ENCODE results near the gene YWHAE.
"Not testable (repeated sequence)": the region's sequence is repeated elsewhere in the genome, so short reads cannot be mapped to it uniquely, and the experiment has no call there.

The YWHAE gene

GRCh38 chr17:1373707-1374237, 26.2 kb downstream of the YWHAE start:
- H3K4me1 Mint-ChIP-seq (ENCODE audit: low read depth): peaks cover 45% of the 10 kb centered on the region
- no peak overlapping the region for H3K4me3 Mint-ChIP-seq
- no peaks in the 10 kb centered on the region for H3K9me3 Mint-ChIP-seq
- H3K36me3 Mint-ChIP-seq (ENCODE audit: low read depth): peaks cover 1% of the 10 kb centered on the region
- no peak overlapping the region for H3K27ac Mint-ChIP-seq
- H3K27me3 Mint-ChIP-seq (ENCODE audit: low read depth): no peaks in the 10 kb centered on the region

DNA sequence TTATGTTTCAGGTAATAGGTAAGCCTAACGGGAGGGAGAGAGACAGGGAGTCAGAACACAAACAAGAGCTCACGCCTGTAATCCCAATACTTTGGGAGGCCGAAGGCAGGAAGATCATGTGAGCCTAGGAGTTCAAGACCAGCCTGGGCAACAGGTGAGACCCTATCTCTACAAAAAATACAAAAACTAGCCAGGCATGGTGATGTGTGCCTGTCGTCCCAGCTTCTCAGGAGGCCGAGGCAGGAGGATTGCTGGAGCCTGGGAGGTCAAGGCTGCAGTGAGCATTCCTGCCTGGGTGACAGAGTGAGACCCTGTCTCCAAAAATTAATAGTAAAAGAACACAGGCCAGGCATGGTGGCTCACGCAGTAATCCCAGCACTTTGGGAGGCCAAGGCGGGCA, 27.4 kb downstream of the YWHAE start:
- Mint-ChIP-seq H3K27ac (no peak overlapping the region), H3K9me3 (no peaks in the 10 kb centered on the region), H3K4me1 (ENCODE audit: low read depth) (peaks cover 43% of the 10 kb centered on the region), H3K4me3 (no peak overlapping the region), H3K36me3 (ENCODE audit: low read depth) (peaks cover 1% of the 10 kb centered on the region), H3K27me3 (ENCODE audit: low read depth) (no peaks in the 10 kb centered on the region)

GRCh38 chr17:1371893-1372590, 28.0 kb downstream of the YWHAE start:
- Mint-ChIP-seq H3K27ac (no peak overlapping the region), H3K36me3 (ENCODE audit: low read depth) (peaks cover 1% of the 10 kb centered on the region), H3K4me3 (no peak overlapping the region), H3K27me3 (ENCODE audit: low read depth) (no peaks in the 10 kb centered on the region), H3K4me1 (ENCODE audit: low read depth) (peaks cover 43% of the 10 kb centered on the region), H3K9me3 (no peaks in the 10 kb centered on the region)

DNA sequence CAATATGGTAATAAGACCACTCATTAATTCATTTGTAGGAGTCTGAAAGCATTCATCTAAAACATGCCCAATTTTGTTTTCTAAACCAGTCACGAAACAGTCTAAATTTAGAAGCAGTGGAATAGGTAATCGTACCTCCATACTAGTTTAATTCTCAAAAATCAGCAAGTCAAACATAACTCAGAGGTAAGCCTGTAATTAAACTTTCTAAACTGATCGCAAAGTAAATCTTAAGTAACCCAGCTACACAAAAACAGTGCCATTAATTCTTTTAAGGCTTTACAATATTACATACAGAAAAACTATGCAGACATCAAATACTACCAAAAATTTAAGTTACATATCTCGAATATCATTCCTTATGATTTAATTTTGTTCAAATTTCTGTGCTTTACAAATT, 31.4 kb downstream of the YWHAE start:
- no peaks in the 10 kb centered on the region for H3K9me3 Mint-ChIP-seq
- no peak overlapping the region for H3K4me3 Mint-ChIP-seq
- peaks cover 12% of the 10 kb centered on the region for H3K36me3 Mint-ChIP-seq (ENCODE audit: low read depth)
- H3K27me3 Mint-ChIP-seq (ENCODE audit: low read depth): no peaks in the 10 kb centered on the region
- H3K27ac Mint-ChIP-seq: no peak overlapping the region
- H3K4me1 Mint-ChIP-seq (ENCODE audit: low read depth): peaks cover 32% of the 10 kb centered on the region

GRCh38 chr17:1367351-1367745, 32.7 kb downstream of the YWHAE start:
- Mint-ChIP-seq H3K4me1 (ENCODE audit: low read depth) (peaks cover 37% of the 10 kb centered on the region), H3K4me3 (no peak overlapping the region), H3K27ac (no peak overlapping the region), H3K27me3 (ENCODE audit: low read depth) (no peaks in the 10 kb centered on the region), H3K9me3 (no peaks in the 10 kb centered on the region), H3K36me3 (ENCODE audit: low read depth) (peaks cover 13% of the 10 kb centered on the region)

DNA sequence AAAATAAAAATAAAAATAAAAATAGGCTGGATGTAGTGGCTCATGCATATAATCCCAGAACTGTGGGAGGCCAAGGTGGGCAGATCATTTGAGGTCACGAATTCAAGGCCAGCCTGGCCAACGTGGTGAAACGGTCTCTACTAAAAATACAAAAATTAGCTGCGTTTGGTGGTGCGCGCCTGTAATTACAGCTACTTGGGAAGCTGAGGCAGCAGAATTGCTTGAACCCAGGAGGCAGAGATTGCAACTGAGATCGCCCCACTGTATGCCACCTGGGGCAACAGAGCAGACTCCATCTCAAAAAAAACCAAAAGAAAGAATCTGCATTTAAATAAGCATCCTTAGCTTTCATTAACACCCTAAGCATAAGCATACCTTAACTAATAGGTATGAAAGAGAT, 33.8 kb downstream of the YWHAE start:
- no peaks in the 10 kb centered on the region for H3K9me3 Mint-ChIP-seq
- H3K4me1 Mint-ChIP-seq (ENCODE audit: low read depth): peaks cover 39% of the 10 kb centered on the region
- H3K27ac Mint-ChIP-seq: no peak overlapping the region
- H3K27me3 Mint-ChIP-seq (ENCODE audit: low read depth): no peaks in the 10 kb centered on the region
- peaks cover 16% of the 10 kb centered on the region for H3K36me3 Mint-ChIP-seq (ENCODE audit: low read depth)
- H3K4me3 Mint-ChIP-seq: no peak overlapping the region

GRCh38 chr17:1365445-1366039, 34.5 kb downstream of the YWHAE start:
- Mint-ChIP-seq H3K27ac (no peak overlapping the region), H3K9me3 (no peaks in the 10 kb centered on the region), H3K36me3 (ENCODE audit: low read depth) (peaks cover 18% of the 10 kb centered on the region), H3K27me3 (ENCODE audit: low read depth) (no peaks in the 10 kb centered on the region), H3K4me3 (no peak overlapping the region), H3K4me1 (ENCODE audit: low read depth) (peaks cover 41% of the 10 kb centered on the region)

- H3K9me3 Mint-ChIP-seq: no peaks in the 10 kb centered on the region
- H3K4me3 Mint-ChIP-seq: peak overlapping the region; percentile 16
- H3K4me1 Mint-ChIP-seq (ENCODE audit: low read depth): peaks cover 46% of the 10 kb centered on the region
- H3K27me3 Mint-ChIP-seq (ENCODE audit: low read depth): no peaks in the 10 kb centered on the region
- peaks cover 23% of the 10 kb centered on the region for H3K36me3 Mint-ChIP-seq (ENCODE audit: low read depth)
- H3K27ac Mint-ChIP-seq: peak overlapping the region; percentile 65
Observed at GRCh38 chr17:1362964-1363363, 37.1 kb downstream of the YWHAE start.

- Mint-ChIP-seq H3K4me1 (ENCODE audit: low read depth) (peaks cover 42% of the 10 kb centered on the region), H3K4me3 (peak overlapping the region; percentile 43), H3K36me3 (ENCODE audit: low read depth) (peaks cover 26% of the 10 kb centered on the region), H3K27me3 (ENCODE audit: low read depth) (no peaks in the 10 kb centered on the region), H3K9me3 (no peaks in the 10 kb centered on the region), H3K27ac (peak overlapping the region; percentile 65)
Observed at GRCh38 chr17:1362065-1362848, 37.8 kb downstream of the YWHAE start.

DNA sequence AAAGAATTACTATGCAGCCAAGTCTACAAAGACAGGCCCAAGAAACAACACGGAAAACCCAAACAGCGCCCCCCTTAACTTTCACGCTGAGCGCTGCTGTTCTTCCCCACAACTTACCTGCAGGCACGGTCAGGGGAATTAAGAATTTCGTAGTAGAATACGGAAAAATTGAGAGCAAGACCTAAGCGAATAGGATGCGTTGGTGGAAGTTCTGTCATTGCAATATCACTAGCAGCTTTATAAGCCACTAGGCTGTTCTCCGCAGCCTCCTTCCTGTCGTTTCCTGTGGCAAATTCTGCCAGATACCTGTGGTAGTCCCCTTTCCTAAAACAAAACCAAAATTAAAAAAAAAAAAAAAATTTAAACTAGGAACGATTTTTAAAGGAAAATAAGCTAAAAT, 39.0 kb downstream of the YWHAE start:
- peaks cover 32% of the 10 kb centered on the region for H3K36me3 Mint-ChIP-seq (ENCODE audit: low read depth)
- H3K27ac Mint-ChIP-seq: peak overlapping the region; percentile 85
- H3K27me3 Mint-ChIP-seq (ENCODE audit: low read depth): no peaks in the 10 kb centered on the region
- peak overlapping the region; percentile 36 for H3K4me3 Mint-ChIP-seq
- H3K9me3 Mint-ChIP-seq: no peaks in the 10 kb centered on the region
- peaks cover 39% of the 10 kb centered on the region for H3K4me1 Mint-ChIP-seq (ENCODE audit: low read depth)

- H3K27ac Mint-ChIP-seq, H3K4me3 Mint-ChIP-seq: not testable (repeated sequence)
Observed at GRCh38 chr17:1360315-1360714, 39.7 kb downstream of the YWHAE start.

DNA sequence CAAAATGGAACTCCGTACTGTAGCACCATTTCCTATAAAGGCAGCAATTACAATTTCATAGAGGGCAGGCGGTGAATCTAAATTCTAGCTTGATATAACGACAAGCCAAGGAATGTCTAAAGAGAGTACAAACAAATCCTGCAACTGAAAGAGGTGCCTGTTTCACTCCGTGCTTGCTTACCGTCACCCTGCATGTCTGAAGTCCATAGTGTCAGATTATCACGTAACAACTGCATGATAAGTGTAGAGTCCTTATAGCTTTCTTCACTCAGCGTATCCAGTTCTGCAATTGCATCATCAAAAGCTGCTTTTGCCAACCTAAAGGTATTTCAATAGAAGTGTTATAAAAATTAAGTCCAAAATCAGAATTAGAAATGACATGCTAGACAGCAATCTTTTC, 46.0 kb downstream of the YWHAE start:
- H3K4me1 Mint-ChIP-seq (ENCODE audit: low read depth): peaks cover 9% of the 10 kb centered on the region
- H3K4me3 Mint-ChIP-seq: no peak overlapping the region
- peaks cover 38% of the 10 kb centered on the region for H3K36me3 Mint-ChIP-seq (ENCODE audit: low read depth)
- H3K9me3 Mint-ChIP-seq: no peaks in the 10 kb centered on the region
- no peaks in the 10 kb centered on the region for H3K27me3 Mint-ChIP-seq (ENCODE audit: low read depth)
- H3K27ac Mint-ChIP-seq: no peak overlapping the region

More at GRCh38 chr17:1360315-1360714, 39.7 kb downstream of the YWHAE start:
- not testable (repeated sequence) for H3K27me3 Mint-ChIP-seq (ENCODE audit: low read depth); H3K9me3 Mint-ChIP-seq
- Mint-ChIP-seq H3K36me3 (ENCODE audit: low read depth) (peaks cover 35% of the 10 kb centered on the region), H3K4me1 (ENCODE audit: low read depth) (peaks cover 37% of the 10 kb centered on the region)

DNA sequence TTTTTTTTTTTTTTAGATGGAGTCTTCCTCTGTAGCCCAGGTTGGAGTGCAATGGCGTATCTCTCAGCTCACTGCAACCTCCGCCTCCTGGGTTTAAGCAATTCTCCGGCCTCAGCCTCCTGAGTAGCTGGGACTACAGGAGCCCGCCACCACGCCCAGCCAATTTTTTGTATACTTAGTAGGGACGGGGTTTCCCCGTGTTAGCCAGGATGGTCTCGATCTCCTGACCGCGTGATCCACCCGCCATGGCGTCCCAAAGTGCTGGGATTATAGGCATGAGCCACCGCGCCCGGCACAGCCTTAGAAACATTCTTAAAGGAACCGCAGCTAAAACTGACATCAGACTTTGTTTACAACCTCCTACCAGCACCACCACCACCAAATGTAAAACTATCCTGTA, 47.5 kb downstream of the YWHAE start:
- H3K4me3 Mint-ChIP-seq; H3K9me3 Mint-ChIP-seq; H3K27ac Mint-ChIP-seq; H3K27me3 Mint-ChIP-seq (ENCODE audit: low read depth): not testable (repeated sequence)
- peaks cover 12% of the 10 kb centered on the region for H3K4me1 Mint-ChIP-seq (ENCODE audit: low read depth)
- H3K36me3 Mint-ChIP-seq (ENCODE audit: low read depth): peaks cover 39% of the 10 kb centered on the region

DNA sequence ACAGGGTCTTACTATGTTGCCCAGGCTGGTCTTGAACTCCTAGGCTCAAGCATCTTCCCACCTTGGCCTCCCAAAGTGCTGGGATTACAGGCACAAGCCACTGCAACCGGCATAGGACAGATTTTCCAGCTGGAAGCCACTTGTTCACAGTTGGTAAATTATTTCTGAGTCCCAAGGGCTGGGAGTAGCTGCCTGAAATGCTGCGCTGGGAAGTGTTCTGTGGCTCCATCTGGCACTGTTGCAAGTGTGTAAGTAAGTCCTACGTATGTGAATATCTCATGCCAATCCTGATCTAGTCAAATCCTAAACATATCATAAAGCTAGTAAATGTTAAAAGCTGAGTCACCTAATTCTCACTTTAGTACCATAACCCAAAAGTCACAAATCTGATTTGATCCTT, 48.1 kb downstream of the YWHAE start:
- no peak overlapping the region for H3K4me3 Mint-ChIP-seq
- peaks cover 14% of the 10 kb centered on the region for H3K4me1 Mint-ChIP-seq (ENCODE audit: low read depth)
- no peaks in the 10 kb centered on the region for H3K27me3 Mint-ChIP-seq (ENCODE audit: low read depth)
- H3K9me3 Mint-ChIP-seq: no peaks in the 10 kb centered on the region
- H3K27ac Mint-ChIP-seq: no peak overlapping the region
- H3K36me3 Mint-ChIP-seq (ENCODE audit: low read depth): peaks cover 40% of the 10 kb centered on the region

- no peak overlapping the region for H3K4me3 Mint-ChIP-seq
- no peak overlapping the region for H3K27ac Mint-ChIP-seq
- H3K9me3 Mint-ChIP-seq: no peaks in the 10 kb centered on the region
- peaks cover 37% of the 10 kb centered on the region for H3K36me3 Mint-ChIP-seq (ENCODE audit: low read depth)
- H3K27me3 Mint-ChIP-seq (ENCODE audit: low read depth): no peaks in the 10 kb centered on the region
- H3K4me1 Mint-ChIP-seq (ENCODE audit: low read depth): peaks cover 16% of the 10 kb centered on the region
Observed at GRCh38 chr17:1351275-1351674, 48.7 kb downstream of the YWHAE start.
